H9 (cell line): ENCODE measurements around the gene METTL21C. TPM values are rescaled to one million over a fixed set of nuclear protein-coding genes. Genes with fewer than 3 reads are reported as not detected.

Experiments
- DNase-seq: peaks from one replicate; pipeline ENCODE4 v3.0.0-alpha.2; 2017
- H2AFZ ChIP-seq: one replicate; pipeline ENCODE4 v1.6.1; 2013; ENCODE audit warnings: mild to moderate bottlenecking, low read length, control low read depth, moderate library complexity
- H2AK5ac ChIP-seq: 2 replicates; pipeline ENCODE4 v1.6.1; 2013; ENCODE audit warnings: low read length, control low read depth, mixed read lengths; ENCODE audit not compliant: insufficient read length
- H2BK120ac ChIP-seq: one replicate; pipeline ENCODE4 v1.6.1; 2013; ENCODE audit warnings: low read depth, mild to moderate bottlenecking, low read length, control low read depth, inconsistent platforms; ENCODE audit not compliant: poor library complexity, severe bottlenecking
- H2BK12ac ChIP-seq: 2 replicates; pipeline ENCODE4 v1.6.1; 2013; ENCODE audit warnings: low read length, control low read depth, mixed read lengths, low read depth; ENCODE audit not compliant: insufficient read length
- H2BK15ac ChIP-seq: 2 replicates; pipeline ENCODE4 v1.6.1; 2013; ENCODE audit warnings: low read depth, low read length, control low read depth
- H2BK20ac ChIP-seq: one replicate; pipeline ENCODE4 v1.6.1; 2013; ENCODE audit warnings: low read depth, mild to moderate bottlenecking, low read length, control low read depth, inconsistent platforms; ENCODE audit not compliant: poor library complexity, severe bottlenecking
- H2BK5ac ChIP-seq: 2 replicates; pipeline ENCODE4 v1.6.1; 2013; ENCODE audit warnings: low read length, control low read depth, mixed read lengths; ENCODE audit not compliant: insufficient read length
- H3K14ac ChIP-seq: 2 replicates; pipeline ENCODE4 v1.6.1; 2013; ENCODE audit warnings: low read length, control low read depth; ENCODE audit not compliant: insufficient read depth
- H3K18ac ChIP-seq: 2 replicates; pipeline ENCODE4 v1.6.1; 2013; ENCODE audit warnings: low read depth, mild to moderate bottlenecking, mixed read lengths, low read length, control low read depth; ENCODE audit not compliant: insufficient read length
- H3K23ac ChIP-seq: 2 replicates; pipeline ENCODE4 v1.6.1; 2013; ENCODE audit warnings: low read length, control low read depth, mixed read lengths, low read depth; ENCODE audit not compliant: insufficient read length
- H3K23me2 ChIP-seq: 2 replicates; pipeline ENCODE4 v1.6.1; 2013; ENCODE audit warnings: low read depth, mild to moderate bottlenecking, mixed read lengths, low read length, control low read depth; ENCODE audit not compliant: insufficient read length, poor library complexity, severe bottlenecking
- H3K27ac ChIP-seq: 2 replicates; pipeline ENCODE4 v1.5.1; 2013; ENCODE audit warnings: low read length, control low read depth, mixed read lengths, low read depth; ENCODE audit not compliant: insufficient read length
- H3K27me3 ChIP-seq: 2 replicates; pipeline ENCODE4 v1.6.1; 2013; ENCODE audit warnings: low read length, control low read depth, inconsistent platforms; ENCODE audit not compliant: insufficient read depth
- H3K4ac ChIP-seq: 2 replicates; pipeline ENCODE4 v1.6.1; 2013; ENCODE audit warnings: low read depth, mild to moderate bottlenecking, control low read depth, inconsistent platforms, low read length, moderate library complexity
- H3K4me1 ChIP-seq: 2 replicates; pipeline ENCODE4 v1.6.1; 2013; ENCODE audit warnings: low read length, control low read depth, inconsistent platforms; ENCODE audit not compliant: insufficient read depth
- H3K4me2 ChIP-seq: 2 replicates; pipeline ENCODE4 v1.6.1; 2013; ENCODE audit warnings: low read length, control low read depth, mixed read lengths; ENCODE audit not compliant: insufficient read length, insufficient read depth
- H3K56ac ChIP-seq: 2 replicates; pipeline ENCODE4 v1.6.1; 2013; ENCODE audit warnings: low read depth, mild to moderate bottlenecking, mixed read lengths, low read length, control low read depth; ENCODE audit not compliant: insufficient read length
- H3K79me1 ChIP-seq: 2 replicates; pipeline ENCODE4 v1.6.1; 2013; ENCODE audit warnings: low read depth, mild to moderate bottlenecking, moderate library complexity, low read length, control low read depth, inconsistent platforms; ENCODE audit not compliant: insufficient read depth, poor library complexity, severe bottlenecking
- H3K79me2 ChIP-seq: 2 replicates; pipeline ENCODE4 v1.6.1; 2013; ENCODE audit warnings: low read length, control low read depth, inconsistent platforms; ENCODE audit not compliant: insufficient read depth
- H3K9ac ChIP-seq: 2 replicates; pipeline ENCODE4 v1.6.1; 2013; ENCODE audit warnings: low read length, control low read depth, mixed read lengths; ENCODE audit not compliant: insufficient read length; ENCODE audit errors: extremely low read depth
- H3K9me3 ChIP-seq: one replicate; pipeline ENCODE4 v1.6.1; 2013; ENCODE audit warnings: low read depth, low read length, inconsistent platforms; ENCODE audit not compliant: control insufficient read depth
- H3T11ph ChIP-seq: one replicate; pipeline ENCODE4 v1.6.1; 2013; ENCODE audit warnings: mild to moderate bottlenecking, low read length, control low read depth, inconsistent platforms
- H4K20me1 ChIP-seq: one replicate; pipeline ENCODE4 v1.6.1; 2013; ENCODE audit not compliant: control insufficient read depth, insufficient read length, insufficient read depth
- H4K5ac ChIP-seq: 2 replicates; pipeline ENCODE4 v1.6.1; 2013; ENCODE audit warnings: low read depth, mild to moderate bottlenecking, mixed read lengths, low read length, control low read depth; ENCODE audit not compliant: insufficient read length
- H4K8ac ChIP-seq: replicated peaks from 2 replicates; pipeline ENCODE4 v1.6.1; 2013; ENCODE audit warnings: low read length, control low read depth, mixed read lengths, low read depth; ENCODE audit not compliant: insufficient read length
- H4K91ac ChIP-seq: 2 replicates; pipeline ENCODE4 v1.6.1; 2013; ENCODE audit warnings: low read depth, mild to moderate bottlenecking, moderate library complexity, mixed read lengths, low read length, control low read depth; ENCODE audit not compliant: insufficient read length
- H3K27ac Mint-ChIP-seq, 3 experiments: 2 replicates in 2 of 3; 3 replicates in 1 of 3; pipeline ENCODE4 v1.8.0; 2020 to 2021; ENCODE audit warnings: mixed read lengths in 3 of 3, mild to moderate bottlenecking in 1 of 3, moderate library complexity in 1 of 3
- H3K27me3 Mint-ChIP-seq: 2 replicates; pipeline ENCODE4 v1.8.0; 2021; ENCODE audit warnings: low read depth, mild to moderate bottlenecking, moderate library complexity, mixed read lengths
- H3K36me3 Mint-ChIP-seq, 3 experiments: 2 replicates in 2 of 3; 3 replicates in 1 of 3; pipeline ENCODE4 v1.8.0; 2020 to 2021; ENCODE audit warnings: low read depth in 3 of 3, mixed read lengths in 3 of 3; ENCODE audit not compliant: insufficient read depth in 1 of 3
- H3K4me1 Mint-ChIP-seq, 2 experiments: 2 replicates each; pipeline ENCODE4 v1.8.0; 2020; ENCODE audit warnings: mixed read lengths in 2 of 2
- H3K4me3 Mint-ChIP-seq, 2 experiments: 2 replicates in 1 of 2; 3 replicates in 1 of 2; pipeline ENCODE4 v1.8.0; 2020 to 2021; ENCODE audit warnings: mild to moderate bottlenecking in 2 of 2, mixed read lengths in 2 of 2, moderate library complexity in 1 of 2
- H3K9me3 Mint-ChIP-seq, 2 experiments: 2 replicates in 1 of 2; 3 replicates in 1 of 2; pipeline ENCODE4 v1.8.0; 2020; ENCODE audit warnings: mild to moderate bottlenecking in 2 of 2, mixed read lengths in 2 of 2, moderate library complexity in 1 of 2
- CTCF ChIP-seq: fragments of 200-600 bp; sonication (generic); conservative IDR thresholded peaks from 3 replicates; pipeline ENCODE4 v1.8.0; 2021; ENCODE audit warnings: antibody characterized with exemption, mild to moderate bottlenecking
- WGBS: extraction: QIAGEN DNeasy Blood & Tissue Kit; methylation state at CpG from one replicate; pipeline ENCODE4 v1.1.7; 2013; ENCODE audit warnings: missing lambda C conversion rate, low lambda C conversion rate, mixed read lengths; ENCODE audit not compliant: insufficient read length; ENCODE audit errors: extremely low coverage; 5-methylcytosine and 5-hydroxymethylcytosine counted together
- total RNA-seq: library from RNA; stranded (reverse); gene quantifications from 2 replicates; pipeline ENCODE4 v1.2.1, GENCODE V29; 2021

The METTL21C gene
- total RNA-seq, 1 experiment from 2014 or later = not detected

DNA sequence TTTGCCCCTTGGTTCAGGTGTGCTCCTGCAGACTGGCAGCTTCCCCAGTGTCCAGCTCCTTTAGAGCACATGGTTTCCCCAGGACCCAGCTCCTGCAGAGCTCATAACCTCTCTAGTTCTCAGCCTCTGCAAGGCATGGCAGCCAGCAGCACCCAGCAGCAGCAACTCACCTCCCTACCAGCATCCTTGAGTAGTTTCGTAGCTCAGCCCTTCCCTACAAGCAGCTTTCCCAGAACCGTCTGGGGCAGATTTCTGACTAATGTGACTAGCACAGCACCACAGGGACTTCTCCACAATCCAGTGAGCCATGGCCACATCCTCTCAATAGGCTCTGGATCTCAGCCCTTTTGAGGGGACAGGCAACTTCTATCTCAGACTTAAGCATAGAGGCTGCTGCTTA, 14.1 kb upstream of the METTL21C start:
- Histone ChIP-seq H2BK120ac (no peak overlapping the region), H3K4ac (no peak overlapping the region), H3K4me1 (no peaks in the 10 kb centered on the region), H3K23ac (no peak overlapping the region), H3K27ac (no peak overlapping the region), H3K23me2 (no peaks in the 10 kb centered on the region), H3K79me2 (no peaks in the 10 kb centered on the region), H3K18ac (no peak overlapping the region), H2AFZ (no peak overlapping the region), H3K4me2 (no peak overlapping the region), H3K9ac (no peak overlapping the region), H4K8ac (no peak overlapping the region), H3K9me3 (no peaks in the 10 kb centered on the region), H2AK5ac (no peak overlapping the region), H2BK15ac (no peak overlapping the region), H3K14ac (no peak overlapping the region), H4K20me1 (no peaks in the 10 kb centered on the region), H3K56ac (no peak overlapping the region), H2BK12ac (no peak overlapping the region), H4K91ac (no peak overlapping the region), H4K5ac (no peak overlapping the region), H2BK20ac (no peak overlapping the region), H3T11ph (no peak overlapping the region), H2BK5ac (no peak overlapping the region), H3K27me3 (no peaks in the 10 kb centered on the region), H3K79me1 (no peaks in the 10 kb centered on the region)
- no peak for TF ChIP-seq CTCF
- no CpG with 5 or more reads among the region's 2 CpGs for WGBS
- Mint-ChIP-seq H3K27ac (no peak overlapping the region), H3K4me3 (no peak overlapping the region), H3K4me1 (no peaks in the 10 kb centered on the region), H3K36me3 (no peaks in the 10 kb centered on the region; a peak in 1 of 7 replicates), H3K27me3 (no peaks in the 10 kb centered on the region), H3K9me3 (0 out of 5 replicates have a peak, but pooled peaks cover 4 to 6% of the 10 kb centered on the region in 2 experiments)
- no peak for DNase-seq
